IPS DF 6.9 (cell line): ENCODE measurements around the gene RTL3.

ENCODE experiments used
- DNase-seq: peaks from one replicate; pipeline ENCODE4 v3.0.0-alpha.2; 2013; ENCODE audit warnings: low read depth, low spot score
- H3K27ac ChIP-seq: one replicate; pipeline ENCODE4 v1.5.1; 2013; ENCODE audit warnings: low read length, control low read depth
- H3K27me3 ChIP-seq: 2 replicates; pipeline ENCODE4 v1.6.1; 2013; ENCODE audit warnings: mild to moderate bottlenecking, low read length; ENCODE audit not compliant: control insufficient read depth, insufficient read depth
- H3K36me3 ChIP-seq: 2 replicates; pipeline ENCODE4 v1.6.1; 2013; ENCODE audit warnings: low read length; ENCODE audit not compliant: control insufficient read depth, insufficient read depth
- H3K4me1 ChIP-seq: 2 replicates; pipeline ENCODE4 v1.6.1; 2013; ENCODE audit warnings: low read length; ENCODE audit not compliant: control insufficient read depth, insufficient read depth
- H3K4me3 ChIP-seq: 2 replicates; pipeline ENCODE4 v1.5.1; 2013; ENCODE audit warnings: mild to moderate bottlenecking, low read length
- H3K9me3 ChIP-seq: 2 replicates; pipeline ENCODE4 v1.6.1; 2013; ENCODE audit warnings: low read length, inconsistent platforms; ENCODE audit not compliant: control insufficient read depth, insufficient read depth
- WGBS: extraction: QIAGEN DNeasy Blood & Tissue Kit; methylation state at CpG from one replicate; pipeline ENCODE4 v1.1.7; 2013; ENCODE audit warnings: mixed read lengths, missing lambda C conversion rate; ENCODE audit not compliant: insufficient read length, insufficient coverage; 5-methylcytosine and 5-hydroxymethylcytosine counted together

Gene RTL3, protein sequence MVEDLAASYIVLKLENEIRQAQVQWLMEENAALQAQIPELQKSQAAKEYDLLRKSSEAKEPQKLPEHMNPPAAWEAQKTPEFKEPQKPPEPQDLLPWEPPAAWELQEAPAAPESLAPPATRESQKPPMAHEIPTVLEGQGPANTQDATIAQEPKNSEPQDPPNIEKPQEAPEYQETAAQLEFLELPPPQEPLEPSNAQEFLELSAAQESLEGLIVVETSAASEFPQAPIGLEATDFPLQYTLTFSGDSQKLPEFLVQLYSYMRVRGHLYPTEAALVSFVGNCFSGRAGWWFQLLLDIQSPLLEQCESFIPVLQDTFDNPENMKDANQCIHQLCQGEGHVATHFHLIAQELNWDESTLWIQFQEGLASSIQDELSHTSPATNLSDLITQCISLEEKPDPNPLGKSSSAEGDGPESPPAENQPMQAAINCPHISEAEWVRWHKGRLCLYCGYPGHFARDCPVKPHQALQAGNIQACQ

GRCh38 chrX:78658845-78659744 lies at the start of gene RTL3:
Gene RTL3, minus strand, starts transcription at chrX:78659328. Its CDS starts 908 bp downstream, at chrX:78658420.
- WGBS = no CpG with 5 or more reads among the region's 3 CpGs
- no peaks in the 10 kb centered on the region for H3K27me3 ChIP-seq
- no peak within 1 kb of the TSS for H3K4me3 ChIP-seq
- H3K36me3 ChIP-seq = no peaks in the 10 kb centered on the region
- H3K9me3 ChIP-seq = no peaks in the 10 kb centered on the region
- H3K27ac ChIP-seq = no peak within 1 kb of the TSS
- H3K4me1 ChIP-seq = no peaks in the 10 kb centered on the region
- no peak for DNase-seq

GRCh38 chrX:78708816-78709215 lies 49.7 kb upstream of the RTL3 start:
- WGBS = no CpG with 5 or more reads among the region's 2 CpGs
- DNase-seq = no peak
- Histone ChIP-seq H3K4me3 (no peak overlapping the region), H3K9me3 (no peaks in the 10 kb centered on the region), H3K36me3 (no peaks in the 10 kb centered on the region), H3K27ac (no peak overlapping the region), H3K4me1 (no peaks in the 10 kb centered on the region), H3K27me3 (no peaks in the 10 kb centered on the region)

GRCh38 chrX:78708262-78708661 lies 49.1 kb upstream of the RTL3 start:
- no CpG with 5 or more reads among the region's 2 CpGs for WGBS
- no peaks in the 10 kb centered on the region for H3K9me3 ChIP-seq
- H3K4me3 ChIP-seq = no peak overlapping the region
- DNase-seq = peak; percentile 9
- H3K4me1 ChIP-seq = no peaks in the 10 kb centered on the region
- no peaks in the 10 kb centered on the region for H3K36me3 ChIP-seq
- H3K27me3 ChIP-seq = no peaks in the 10 kb centered on the region
- H3K27ac ChIP-seq = no peak overlapping the region

DNA sequence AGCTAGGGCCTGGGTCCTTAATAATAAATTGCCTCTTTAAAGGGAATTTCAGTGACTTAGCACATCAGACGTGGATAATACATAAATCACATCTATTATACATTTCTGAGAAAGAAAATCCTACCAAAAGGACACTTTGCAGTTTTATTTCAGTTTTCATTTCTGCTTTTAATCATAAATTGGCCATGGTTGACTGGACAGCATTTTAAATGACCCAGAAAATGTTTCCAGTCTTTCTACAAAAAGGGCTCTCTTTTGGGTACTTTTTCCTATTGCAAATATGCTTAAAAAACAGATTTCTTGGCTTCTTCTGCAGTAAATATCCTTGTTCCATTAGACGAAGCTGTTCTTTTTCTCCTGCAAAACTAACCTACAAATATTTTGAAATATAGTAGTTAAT lies 46.9 kb upstream of the RTL3 start:
- Histone ChIP-seq H3K27me3 (no peaks in the 10 kb centered on the region), H3K4me3 (no peak overlapping the region), H3K4me1 (no peaks in the 10 kb centered on the region), H3K9me3 (no peaks in the 10 kb centered on the region), H3K36me3 (no peaks in the 10 kb centered on the region), H3K27ac (no peak overlapping the region)
- WGBS = no CpG with 5 or more reads among the region's 2 CpGs
- no peak for DNase-seq

DNA sequence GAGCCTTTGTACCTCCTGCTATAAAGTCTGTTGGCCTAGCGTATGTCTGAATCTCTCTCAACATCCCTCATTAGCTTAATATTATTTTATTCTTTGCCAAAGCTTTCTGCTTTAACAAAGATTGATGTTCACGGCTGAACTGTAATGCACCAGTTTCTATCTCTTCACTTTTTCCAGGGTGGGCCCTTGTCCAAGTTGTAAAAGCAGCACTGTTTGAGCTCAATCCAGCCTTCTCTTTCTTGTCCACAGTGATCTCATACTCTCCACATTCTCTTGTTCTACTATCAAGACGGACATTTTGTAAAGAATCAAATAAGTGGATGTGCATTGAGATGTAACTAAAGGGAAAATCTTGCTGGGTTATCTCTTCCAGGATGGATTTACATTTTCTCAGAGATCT lies 34.4 kb upstream of the RTL3 start:
- H3K9me3 ChIP-seq = no peaks in the 10 kb centered on the region
- no CpG with 5 or more reads among the region's 3 CpGs for WGBS
- DNase-seq = no peak
- no peak overlapping the region for H3K27ac ChIP-seq
- H3K27me3 ChIP-seq = no peaks in the 10 kb centered on the region
- no peaks in the 10 kb centered on the region for H3K36me3 ChIP-seq
- H3K4me1 ChIP-seq = no peaks in the 10 kb centered on the region
- H3K4me3 ChIP-seq = no peak overlapping the region

DNA sequence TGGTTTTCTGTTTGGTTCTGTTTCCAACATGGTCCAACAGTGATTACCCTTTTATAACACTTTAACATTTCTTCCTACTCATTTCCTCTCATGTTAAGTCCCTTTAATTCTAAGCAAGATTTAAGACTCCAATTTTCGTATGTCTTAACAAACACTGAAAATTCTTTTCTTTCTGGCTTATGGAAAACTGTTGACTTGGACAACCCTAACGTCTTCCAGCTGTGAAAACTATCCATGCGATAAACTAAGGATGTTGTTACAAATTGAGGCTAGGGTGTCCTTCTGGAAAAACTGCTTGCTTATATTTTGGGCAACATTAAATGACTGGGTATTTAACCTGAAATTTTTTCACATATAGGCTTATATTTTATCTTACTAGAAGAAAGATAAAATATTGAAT lies 33.9 kb upstream of the RTL3 start:
- DNase-seq = no peak
- WGBS = 100% methylated on average over 1 of the region's 3 CpGs
- no peaks in the 10 kb centered on the region for H3K4me1 ChIP-seq
- no peak overlapping the region for H3K4me3 ChIP-seq
- no peaks in the 10 kb centered on the region for H3K36me3 ChIP-seq
- H3K27ac ChIP-seq = no peak overlapping the region
- no peaks in the 10 kb centered on the region for H3K27me3 ChIP-seq
- H3K9me3 ChIP-seq = no peaks in the 10 kb centered on the region

DNA sequence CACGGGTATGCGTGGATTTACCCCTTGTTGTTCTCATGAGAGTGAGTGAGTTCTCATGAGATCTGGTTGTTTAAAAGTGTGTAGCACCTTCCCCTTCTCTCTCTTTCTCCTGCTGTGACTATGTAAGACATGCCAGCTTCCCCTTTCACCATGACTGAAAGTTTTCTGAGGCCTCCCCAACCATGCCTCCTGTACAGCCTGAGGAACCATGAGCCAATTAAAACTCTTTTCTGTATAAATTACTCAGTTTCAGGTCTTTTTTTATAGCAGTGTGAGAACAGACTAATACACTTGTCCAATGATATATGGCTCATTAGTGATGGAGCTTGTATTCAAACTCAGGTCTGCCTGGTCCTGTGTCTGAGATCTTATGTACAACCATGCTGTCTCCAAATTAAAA lies 28.5 kb upstream of the RTL3 start:
- no peaks in the 10 kb centered on the region for H3K36me3 ChIP-seq
- WGBS = no CpG with 5 or more reads among the region's 2 CpGs
- no peaks in the 10 kb centered on the region for H3K4me1 ChIP-seq
- H3K27ac ChIP-seq = no peak overlapping the region
- no peaks in the 10 kb centered on the region for H3K27me3 ChIP-seq
- no peak overlapping the region for H3K4me3 ChIP-seq
- no peaks in the 10 kb centered on the region for H3K9me3 ChIP-seq
- DNase-seq = no peak

DNA sequence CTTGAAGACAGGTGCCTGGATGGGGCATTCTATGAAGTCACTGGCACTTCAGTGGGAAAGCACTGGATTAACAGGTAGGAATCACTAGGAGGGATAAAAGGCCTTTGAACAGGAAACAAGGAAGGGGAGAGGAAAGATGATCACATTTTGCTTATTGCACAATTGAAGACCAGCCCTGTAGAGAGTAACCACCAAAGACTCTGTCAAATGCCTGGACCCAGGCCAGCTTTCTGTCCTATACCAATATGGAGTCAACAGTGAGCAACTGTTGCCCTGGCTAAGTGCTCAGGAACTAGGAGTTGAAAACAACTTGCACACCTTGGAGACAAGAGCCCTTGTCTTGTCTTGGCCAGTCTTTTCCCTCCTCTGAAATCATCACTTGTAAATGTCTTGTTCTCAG lies 14.1 kb upstream of the RTL3 start:
- no peak for DNase-seq
- Histone ChIP-seq H3K4me3 (no peak overlapping the region), H3K4me1 (no peaks in the 10 kb centered on the region), H3K27me3 (no peaks in the 10 kb centered on the region), H3K9me3 (no peaks in the 10 kb centered on the region), H3K36me3 (no peaks in the 10 kb centered on the region), H3K27ac (no peak overlapping the region)

GRCh38 chrX:78665342-78665741 lies 6.2 kb upstream of the RTL3 start:
- Histone ChIP-seq H3K4me1 (no peaks in the 10 kb centered on the region), H3K4me3 (no peak overlapping the region), H3K36me3 (no peaks in the 10 kb centered on the region), H3K27ac (no peak overlapping the region), H3K27me3 (no peaks in the 10 kb centered on the region), H3K9me3 (no peaks in the 10 kb centered on the region)
- no peak for DNase-seq

DNA sequence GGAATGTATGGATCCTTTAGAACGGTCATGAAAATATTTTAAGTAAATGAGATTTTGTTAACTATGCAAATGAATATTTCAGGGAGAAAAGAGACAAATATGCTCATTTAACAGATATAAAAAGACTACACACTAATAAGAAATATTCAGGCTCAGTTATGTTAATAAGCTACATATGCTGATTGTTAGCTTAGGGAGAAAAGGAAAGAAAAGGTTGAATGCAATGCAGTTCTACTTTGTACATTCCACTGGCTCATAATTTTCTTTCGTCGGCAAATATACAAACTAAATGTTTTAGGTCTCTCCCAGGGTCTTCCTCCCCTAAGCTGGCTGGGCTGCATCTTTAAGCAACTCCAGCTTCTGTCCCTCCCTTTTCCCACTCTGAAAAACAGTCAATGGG lies 2.7 kb upstream of the RTL3 start:
- H3K27me3 ChIP-seq = no peaks in the 10 kb centered on the region
- H3K36me3 ChIP-seq = no peaks in the 10 kb centered on the region
- H3K4me1 ChIP-seq = no peaks in the 10 kb centered on the region
- WGBS = no CpG with 5 or more reads among the region's 3 CpGs
- no peak overlapping the region for H3K27ac ChIP-seq
- no peaks in the 10 kb centered on the region for H3K9me3 ChIP-seq
- no peak overlapping the region for H3K4me3 ChIP-seq
- DNase-seq = no peak
